OCI-LY7 (cell line): ENCODE results near the gene SPATA17.

Experiments
- CTCF ChIP-seq: fragments of 200-600 bp; sonication (generic); conservative IDR thresholded peaks from 2 replicates; pipeline ENCODE4 v1.5.1; 2014; ENCODE audit warnings: mild to moderate bottlenecking, antibody characterized with exemption, low read length, moderate library complexity, mixed read lengths
- EZH2phosphoT487 ChIP-seq: fragments of 200-600 bp; sonication (generic); IDR thresholded peaks from 2 replicates; pipeline ENCODE4 v1.6.1; 2018; ENCODE audit warnings: low read depth, borderline replicate concordance, mild to moderate bottlenecking, mixed run types, antibody characterized with exemption, low read length, moderate library complexity, mixed read lengths

- TF ChIP-seq CTCF: no peak
- no peak for TF ChIP-seq EZH2phosphoT487
Measured at GRCh38 chr1:217681806-217682205, 50.7 kb downstream of the SPATA17 start.
